WERI-Rb-1 (cell line): ENCODE results near the gene SMIM36.
"Not testable (repeated sequence)": the region's sequence is repeated elsewhere in the genome, so short reads cannot be mapped to it uniquely, and the experiment has no call there.

ENCODE experiments used
- DNase-seq: peaks from one replicate; pipeline ENCODE4 v3.0.0-alpha.2; 2020
- H3K27ac ChIP-seq: fragments of 250-450 bp; sonication (Bioruptor Pico); 2 replicates; pipeline ENCODE4 v1.5.1; 2020; ENCODE audit warnings: mild to moderate bottlenecking, moderate library complexity
- H3K27me3 ChIP-seq: fragments of 250-450 bp; sonication (Bioruptor Pico); 2 replicates; pipeline ENCODE4 v1.5.1; 2021; ENCODE audit warnings: mild to moderate bottlenecking, low read depth, moderate library complexity; ENCODE audit not compliant: insufficient read depth, severe bottlenecking
- H3K36me3 ChIP-seq: fragments of 250-450 bp; sonication (Bioruptor Pico); 2 replicates; pipeline ENCODE4 v1.5.1; 2020; ENCODE audit warnings: mild to moderate bottlenecking, moderate library complexity
- H3K4me3 ChIP-seq: 2 replicates; pipeline ENCODE4 v1.5.1; 2011; ENCODE audit warnings: low read depth, mild to moderate bottlenecking, control low read depth, low read length
- H3K9me3 ChIP-seq: fragments of 250-450 bp; sonication (Bioruptor Pico); 2 replicates; pipeline ENCODE4 v1.5.1; 2021; ENCODE audit warnings: mild to moderate bottlenecking, moderate library complexity; ENCODE audit not compliant: severe bottlenecking
- CTCF ChIP-seq: IDR thresholded peaks from 2 replicates; pipeline ENCODE4 v1.5.1; 2011; ENCODE audit warnings: low read depth, mild to moderate bottlenecking, control low read depth, inconsistent platforms, low read length

The SMIM36 gene

GRCh38 chr17:55466671-55467070 is 44.6 kb downstream of the SMIM36 start:
- no peak overlapping the region for H3K27ac ChIP-seq
- no peaks in the 10 kb centered on the region for H3K9me3 ChIP-seq
- DNase-seq, result no peak
- TF ChIP-seq CTCF, result no peak
- no peak overlapping the region for H3K4me3 ChIP-seq
- no peaks in the 10 kb centered on the region for H3K36me3 ChIP-seq
- no peaks in the 10 kb centered on the region for H3K27me3 ChIP-seq

- not testable (repeated sequence) for H3K36me3 ChIP-seq, H3K27ac ChIP-seq, H3K27me3 ChIP-seq, H3K9me3 ChIP-seq, H3K4me3 ChIP-seq, DNase-seq
Observed at GRCh38 chr17:55465771-55466170, 45.5 kb downstream of the SMIM36 start.

DNA sequence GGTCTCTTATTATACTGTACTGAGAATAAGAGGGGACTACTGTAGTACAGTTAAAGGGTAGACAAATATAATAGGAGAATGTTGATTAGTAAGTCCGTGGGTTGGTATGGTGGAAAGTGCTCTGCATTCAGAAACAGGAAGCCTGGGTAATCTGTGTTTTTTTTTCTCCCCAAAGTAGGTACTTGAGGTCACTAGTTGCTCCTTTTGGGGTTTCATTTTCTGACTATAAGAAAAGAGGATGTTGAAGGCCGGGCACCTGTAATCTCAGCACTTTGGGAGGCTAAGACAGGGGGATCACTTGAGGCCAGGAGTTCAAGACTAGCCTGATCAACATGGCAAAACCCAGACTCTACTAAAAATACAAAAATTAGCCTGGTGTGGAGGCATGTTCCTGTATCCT is 47.7 kb downstream of the SMIM36 start:
- DNase-seq, result no peak
- Histone ChIP-seq H3K36me3 (no peaks in the 10 kb centered on the region), H3K4me3 (no peak overlapping the region), H3K27ac (no peak overlapping the region), H3K27me3 (no peaks in the 10 kb centered on the region), H3K9me3 (no peaks in the 10 kb centered on the region)
- no peak for TF ChIP-seq CTCF

DNA sequence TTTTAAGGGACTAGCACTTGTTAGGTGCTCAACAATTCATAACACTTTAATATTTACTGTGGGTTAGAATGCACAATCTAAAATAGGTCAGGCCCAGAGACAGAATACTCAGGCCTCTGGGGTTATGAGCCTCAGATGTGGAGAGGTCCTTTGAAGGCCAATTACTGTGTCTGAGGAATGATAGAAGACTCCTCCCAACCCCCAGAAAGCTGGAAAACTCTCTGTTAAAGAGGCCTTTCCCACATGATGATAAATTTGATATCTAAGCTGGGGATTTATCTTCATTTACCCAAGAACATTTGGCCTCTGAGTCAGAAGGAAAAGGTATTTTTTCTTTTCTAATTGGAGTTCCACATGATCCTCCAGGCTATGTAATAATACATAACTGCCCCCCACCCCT is 48.5 kb downstream of the SMIM36 start:
- DNase-seq, result no peak
- Histone ChIP-seq H3K27ac (no peak overlapping the region), H3K4me3 (no peak overlapping the region), H3K27me3 (no peaks in the 10 kb centered on the region), H3K36me3 (no peaks in the 10 kb centered on the region), H3K9me3 (no peaks in the 10 kb centered on the region)
- TF ChIP-seq CTCF, result no peak

- Histone ChIP-seq H3K27me3 (no peaks in the 10 kb centered on the region), H3K36me3 (no peaks in the 10 kb centered on the region), H3K4me3 (no peak overlapping the region), H3K9me3 (no peaks in the 10 kb centered on the region), H3K27ac (no peak overlapping the region)
- no peak for DNase-seq
- no peak for TF ChIP-seq CTCF
Observed at GRCh38 chr17:55462234-55462633, 49.0 kb downstream of the SMIM36 start.

DNA sequence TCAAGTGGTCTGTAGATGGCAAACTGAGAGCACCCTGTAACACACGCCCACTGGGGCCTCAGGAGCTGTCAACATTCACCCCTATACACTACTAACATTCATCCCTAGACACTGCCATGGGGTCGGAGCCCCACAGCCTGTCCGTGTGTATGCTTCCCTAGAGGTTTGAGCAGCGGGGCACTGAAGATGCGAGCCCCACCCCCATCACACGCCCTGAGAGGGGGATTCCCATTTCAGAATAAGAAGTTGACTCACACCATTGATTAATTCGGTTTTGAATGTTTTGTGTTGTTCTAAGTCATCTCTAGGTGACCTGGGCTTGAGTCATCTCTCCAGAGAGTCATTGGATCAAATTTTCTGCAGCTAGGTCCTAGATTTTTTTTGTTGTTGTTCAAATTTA is 52.3 kb downstream of the SMIM36 start:
- no peaks in the 10 kb centered on the region for H3K27me3 ChIP-seq
- no peak for TF ChIP-seq CTCF
- H3K4me3 ChIP-seq, result no peak overlapping the region
- H3K9me3 ChIP-seq, result peaks cover 2% of the 10 kb centered on the region
- H3K36me3 ChIP-seq, result no peaks in the 10 kb centered on the region
- no peak overlapping the region for H3K27ac ChIP-seq
- DNase-seq, result no peak
